ENCODE measurements around the gene JHY. TPM values are rescaled to one million over a fixed set of nuclear protein-coding genes. Genes with fewer than 3 reads are reported as not detected.

The JHY gene
- total and polyA plus RNA-seq, 12 donors, result 0.84 to 6.8 (median 1.4) TPM

GRCh38 chr11:122933416-122933815 lies 50.9 kb downstream of the JHY start:
- H3K27ac ChIP-seq, result no peak overlapping the region
- no peak for TF ChIP-seq POLR2A (IDR thresholded peaks at IDR 0.05)
- TF ChIP-seq CTCF (IDR thresholded peaks at IDR 0.05), result no peak
- 38 to 58% (median 44%) methylated on average over 2 of the region's 2 CpGs for WGBS, 4 donors
- no peak overlapping the region for H3K4me3 ChIP-seq
- DNase-seq, result no peak
- H3K36me3 ChIP-seq (replicated peaks in 1 of 2), result no peaks in the 10 kb centered on the region
- no peaks in the 10 kb centered on the region for H3K4me1 ChIP-seq (replicated peaks in 1 of 2)
- H3K9me3 ChIP-seq (replicated peaks in 1 of 3), result peaks cover 0 to 4% (median 0%) of the 10 kb centered on the region in 3 donors
- intact Hi-C loops (cut with DNase I), result no loop called here
- no peaks in the 10 kb centered on the region for H3K27me3 ChIP-seq

GRCh38 chr11:122937983-122938382 lies 55.4 kb downstream of the JHY start:
- H3K27me3 ChIP-seq, result no peaks in the 10 kb centered on the region
- H3K4me3 ChIP-seq, result no peak overlapping the region
- no peak overlapping the region for H3K27ac ChIP-seq
- peaks cover 0 to 4% (median 0%) of the 10 kb centered on the region in 3 donors for H3K9me3 ChIP-seq (replicated peaks in 1 of 3)
- H3K36me3 ChIP-seq (replicated peaks in 1 of 2), result no peaks in the 10 kb centered on the region
- H3K4me1 ChIP-seq (replicated peaks in 1 of 2), result no peaks in the 10 kb centered on the region
- TF ChIP-seq POLR2A (IDR thresholded peaks at IDR 0.05), result no peak
- TF ChIP-seq CTCF (IDR thresholded peaks at IDR 0.05), result no peak
- DNase-seq, result no peak
- WGBS, 4 donors, result 74 to 86% (median 78%) methylated on average over 3 of the region's 3 CpGs
- intact Hi-C loops (cut with DNase I), result no loop called here

GRCh38 chr11:122938557-122938956 lies 56.0 kb downstream of the JHY start:
- Histone ChIP-seq H3K36me3 (replicated peaks in 1 of 2) (no peaks in the 10 kb centered on the region), H3K4me1 (replicated peaks in 1 of 2) (no peaks in the 10 kb centered on the region), H3K27me3 (no peaks in the 10 kb centered on the region), H3K4me3 (no peak overlapping the region), H3K9me3 (replicated peaks in 1 of 3) (peaks cover 0 to 4% (median 0%) of the 10 kb centered on the region in 3 donors), H3K27ac (no peak overlapping the region)
- intact Hi-C loops (cut with DNase I), result no loop called here
- DNase-seq, result no peak
- 77 to 95% (median 91%) methylated on average over 2 of the region's 2 CpGs for WGBS, 4 donors
- no peak for TF ChIP-seq CTCF (IDR thresholded peaks at IDR 0.05)
- no peak for TF ChIP-seq POLR2A (IDR thresholded peaks at IDR 0.05)

- WGBS, 4 donors, result 51 to 62% (median 60%) methylated on average over 2 of the region's 2 CpGs
- H3K27ac ChIP-seq, result no peak overlapping the region
- no peaks in the 10 kb centered on the region for H3K4me1 ChIP-seq (replicated peaks in 1 of 2)
- H3K36me3 ChIP-seq (replicated peaks in 1 of 2), result no peaks in the 10 kb centered on the region
- H3K27me3 ChIP-seq, result no peaks in the 10 kb centered on the region
- DNase-seq, result no peak
- intact Hi-C loops (cut with DNase I), result no loop called here
- no peak for TF ChIP-seq CTCF (IDR thresholded peaks at IDR 0.05)
- TF ChIP-seq POLR2A (IDR thresholded peaks at IDR 0.05), result no peak
- no peaks in the 10 kb centered on the region for H3K9me3 ChIP-seq (replicated peaks in 1 of 3)
- H3K4me3 ChIP-seq, result no peak overlapping the region
Measured at GRCh38 chr11:122951211-122951610, 68.7 kb downstream of the JHY start.

Measured in adrenal gland (tissue), 12 donors.